Measurements from ENCODE around the gene PDCD6IP.
"Not testable (repeated sequence)": the region's sequence is repeated elsewhere in the genome, so short reads cannot be mapped to it uniquely, and the experiment has no call there.

Gene PDCD6IP

GRCh38 chr3:33795856-33796536 is 2.4 kb upstream of the PDCD6IP start:
- no peak for DNase-seq

GRCh38 chr3:33798113-33798417 is 365 bp upstream of the PDCD6IP start:
- no peak for DNase-seq

- DNase-seq = no peak
Measured at GRCh38 chr3:33799202-33799551, 747 bp downstream of the PDCD6IP start.

- DNase-seq = no peak
Measured at GRCh38 chr3:33803252-33803651, 4.8 kb downstream of the PDCD6IP start.

- DNase-seq = no peak
Measured at GRCh38 chr3:33803894-33804526, 5.6 kb downstream of the PDCD6IP start.

- DNase-seq = no peak
Measured at GRCh38 chr3:33807191-33807590, 8.8 kb downstream of the PDCD6IP start.

- DNase-seq = no peak
Measured at GRCh38 chr3:33808559-33808958, 10.1 kb downstream of the PDCD6IP start.

GRCh38 chr3:33810545-33810944 is 12.1 kb downstream of the PDCD6IP start:
- DNase-seq = no peak

- no peak for DNase-seq
Measured at GRCh38 chr3:33821989-33822388, 23.6 kb downstream of the PDCD6IP start.

GRCh38 chr3:33823821-33824220 is 25.4 kb downstream of the PDCD6IP start:
- DNase-seq = no peak

- DNase-seq = no peak
Measured at GRCh38 chr3:33825111-33825510, 26.7 kb downstream of the PDCD6IP start.

- no peak for DNase-seq
Measured at GRCh38 chr3:33826206-33826605, 27.8 kb downstream of the PDCD6IP start.

GRCh38 chr3:33826688-33827087 is 28.3 kb downstream of the PDCD6IP start:
- DNase-seq = no peak

- DNase-seq = no peak
Measured at GRCh38 chr3:33829720-33830119, 31.3 kb downstream of the PDCD6IP start.

GRCh38 chr3:33831053-33831452 is 32.6 kb downstream of the PDCD6IP start:
- DNase-seq = no peak

GRCh38 chr3:33833408-33834095 is 35.1 kb downstream of the PDCD6IP start:
- DNase-seq = no peak

GRCh38 chr3:33834096-33834453 is 35.6 kb downstream of the PDCD6IP start:
- DNase-seq = no peak

GRCh38 chr3:33837182-33837581 is 38.8 kb downstream of the PDCD6IP start:
- not testable (repeated sequence) for DNase-seq

GRCh38 chr3:33839283-33839682 is 40.9 kb downstream of the PDCD6IP start:
- DNase-seq = no peak

GRCh38 chr3:33840179-33840578 is 41.7 kb downstream of the PDCD6IP start:
- DNase-seq = no peak

- no peak for DNase-seq
Measured at GRCh38 chr3:33848624-33849347, 50.4 kb downstream of the PDCD6IP start.

- not testable (repeated sequence) for DNase-seq
Measured at GRCh38 chr3:33850599-33850998, 52.2 kb downstream of the PDCD6IP start.

- DNase-seq = not testable (repeated sequence)
Measured at GRCh38 chr3:33855407-33855806, 57.0 kb downstream of the PDCD6IP start.

All from NCI-H2227 treated with DMSO at 0.1 percent for 48 hours (cell line).